Esophagus squamous epithelium (tissue), 5 donors: ENCODE data around the gene ANKRD11. TPM values are rescaled to one million over a fixed set of nuclear protein-coding genes. Genes with fewer than 3 reads are reported as not detected.
A peak's percentile ranks its signal among the peaks of the same experiment; 100 is the strongest.

Source experiments
- DNase-seq: peaks from one replicate; lab custom pipeline; 2025; lab: John Stamatoyannopoulos, UW
- H3K27ac ChIP-seq, 4 donors: fragments of 200-600 bp; sonication (generic); one replicate each; pipeline ENCODE4 v1.5.1; 2016 to 2019; ENCODE audit warnings: mild to moderate bottlenecking in 1 of 4
- H3K27me3 ChIP-seq, 4 donors: fragments of 200-600 bp; sonication (generic); 1 replicate in 3 of 4; 2 replicates in 1 of 4; pipeline versions ENCODE4 v1.5.1 to v1.6.0; 2017 to 2021; ENCODE audit warnings: antibody characterized with exemption in 1 of 4
- H3K36me3 ChIP-seq, 3 donors: fragments of 200-600 bp; sonication (generic); one replicate each; pipeline ENCODE4 v1.5.1; 2016 to 2019
- H3K4me1 ChIP-seq, 3 donors: fragments of 200-600 bp; sonication (generic); one replicate each; pipeline ENCODE4 v1.5.1; 2017 to 2019
- H3K4me3 ChIP-seq, 4 donors: fragments of 200-600 bp; sonication (generic); 1 replicate in 3 of 4; 2 replicates in 1 of 4; pipeline ENCODE4 v1.5.1; 2016 to 2019; ENCODE audit warnings: mild to moderate bottlenecking in 2 of 4, moderate library complexity in 1 of 4
- H3K9me3 ChIP-seq, 3 donors: fragments of 200-600 bp; sonication (generic); one replicate each; pipeline ENCODE4 v1.5.1; 2016 to 2019
- CTCF ChIP-seq, 6 experiments: fragments of 450-650 bp in 4 of 6; fragments of 200-600 bp in 2 of 6; sonication (generic) in 2 of 6; IDR thresholded peaks; one replicate each; pipeline ENCODE4 v1.5.1; 2016 to 2019; ENCODE audit warnings: antibody characterized with exemption in 6 of 6, mild to moderate bottlenecking in 4 of 6, moderate library complexity in 4 of 6
- POLR2A ChIP-seq, 4 donors: fragments of 450-650 bp; IDR thresholded peaks; one replicate each; pipeline ENCODE4 v1.6.1; 2017; ENCODE audit warnings: antibody characterized with exemption in 4 of 4, mild to moderate bottlenecking in 4 of 4, moderate library complexity in 3 of 4
- WGBS, 2 donors: methylation state at CpG; one replicate each; pipeline ENCODE4 v1.1.5; 2018; 5-methylcytosine and 5-hydroxymethylcytosine counted together
- intact Hi-C: fragments of 100-400 bp; cut with DNase I; formaldehyde crosslinking; loops from one replicate; pipeline ENCODE4 v1.15.0; 2022
- total RNA-seq, 4 donors: library from RNA; depleted of rRNA; stranded (reverse); fragments of >200 nt; gene quantifications; one replicate each; pipeline ENCODE4 v1.1.0, GENCODE V29; 2016
- donor health status: DM: yes; HTN: yes; CAD: no.

ANKRD11 gene
- total RNA-seq, 4 donors from 2014 or later, result 51.0 to 72.7 (median 66.9) TPM

- DNase-seq, result no peak
- 40 to 67% methylated on average over 10 of the region's 10 CpGs for WGBS, 2 donors
- intact Hi-C loops, result no loop called here
- Histone ChIP-seq H3K27me3 (no peaks in the 10 kb centered on the region), H3K36me3 (no peaks in the 10 kb centered on the region), H3K27ac (peak overlapping the region in 3 of 4 donors; percentile 57 to 73 (median 59)), H3K4me1 (peaks cover 44 to 100% (median 73%) of the 10 kb centered on the region in 3 donors), H3K9me3 (no peaks in the 10 kb centered on the region), H3K4me3 (no peak overlapping the region)
- no peak for TF ChIP-seq CTCF (IDR thresholded peaks at IDR 0.05)
- no peak for TF ChIP-seq POLR2A (IDR thresholded peaks at IDR 0.05)
Observed at GRCh38 chr16:89448656-89449055, 41.7 kb downstream of the ANKRD11 start.

GRCh38 chr16:89446975-89447293, 43.4 kb downstream of the ANKRD11 start:
- Histone ChIP-seq H3K36me3 (no peaks in the 10 kb centered on the region), H3K27ac (peak overlapping the region in 3 of 4 donors; percentile 11 to 80 (median 47)), H3K27me3 (no peaks in the 10 kb centered on the region), H3K9me3 (no peaks in the 10 kb centered on the region), H3K4me3 (no peak overlapping the region), H3K4me1 (peaks cover 50 to 100% (median 72%) of the 10 kb centered on the region in 3 donors)
- intact Hi-C loops, result no loop called here
- DNase-seq, result no peak
- 50 to 54% methylated on average over 6 of the region's 6 CpGs for WGBS, 2 donors
- TF ChIP-seq CTCF (IDR thresholded peaks at IDR 0.05), result no peak
- no peak for TF ChIP-seq POLR2A (IDR thresholded peaks at IDR 0.05)

- Histone ChIP-seq H3K27me3 (no peaks in the 10 kb centered on the region), H3K9me3 (no peaks in the 10 kb centered on the region), H3K4me3 (no peak overlapping the region), H3K4me1 (peaks cover 53 to 100% (median 70%) of the 10 kb centered on the region in 3 donors), H3K36me3 (no peaks in the 10 kb centered on the region), H3K27ac (peak overlapping the region in 3 of 4 donors; percentile 11 to 80 (median 47))
- WGBS, 2 donors, result 61 to 74% methylated on average over 9 to 12 of the region's 15 CpGs
- intact Hi-C loops, result no loop called here
- DNase-seq, result no peak
- TF ChIP-seq POLR2A (IDR thresholded peaks at IDR 0.05), result no peak
- no peak for TF ChIP-seq CTCF (IDR thresholded peaks at IDR 0.05)
Observed at GRCh38 chr16:89446136-89446974, 44.0 kb downstream of the ANKRD11 start.

- intact Hi-C loops, result no loop called here
- Histone ChIP-seq H3K4me1 (peaks cover 53 to 100% (median 68%) of the 10 kb centered on the region in 3 donors), H3K27ac (peak overlapping the region; percentile 45 to 93 (median 84)), H3K36me3 (no peaks in the 10 kb centered on the region), H3K4me3 (no peak overlapping the region), H3K9me3 (no peaks in the 10 kb centered on the region), H3K27me3 (no peaks in the 10 kb centered on the region)
- DNase-seq, result no peak
- WGBS, 2 donors, result 76 to 79% methylated on average over 5 of the region's 5 CpGs
- no peak for TF ChIP-seq CTCF (IDR thresholded peaks at IDR 0.05)
- TF ChIP-seq POLR2A (IDR thresholded peaks at IDR 0.05), result no peak
Observed at GRCh38 chr16:89445166-89445565, 45.2 kb downstream of the ANKRD11 start.

- H3K9me3 ChIP-seq, result no peaks in the 10 kb centered on the region
- DNase-seq, result no peak
- no peaks in the 10 kb centered on the region for H3K27me3 ChIP-seq
- H3K4me1 ChIP-seq, result peaks cover 53 to 100% (median 66%) of the 10 kb centered on the region in 3 donors
- no peak overlapping the region for H3K4me3 ChIP-seq
- TF ChIP-seq POLR2A (IDR thresholded peaks at IDR 0.05) (no peak), CTCF (IDR thresholded peaks at IDR 0.05) (no peak)
- no peaks in the 10 kb centered on the region for H3K36me3 ChIP-seq
- 5 to 54% methylated on average over 1 to 3 of the region's 3 CpGs for WGBS, 2 donors
- intact Hi-C loops, result no loop called here
- peak overlapping the region; percentile 45 to 93 (median 84) for H3K27ac ChIP-seq
Observed at GRCh38 chr16:89444728-89445127, 45.6 kb downstream of the ANKRD11 start.
